NCI-H2196 treated with DMSO at 0.1 percent for 48 hours (cell line): ENCODE measurements around the gene DLGAP4.

Source experiments
- DNase-seq: peaks from one replicate; lab custom pipeline; 2025; ENCODE audit not compliant: unreplicated experiment; lab: John Stamatoyannopoulos, UW

DLGAP4 gene

GRCh38 chr20:36305602-36306551 lies at the start of gene DLGAP4:
TSS of gene DLGAP4 (plus strand) at chr20:36306339. CDS start at chr20:36431718, 125,379 bp downstream.
- no peak for DNase-seq

GRCh38 chr20:36259177-36260061 lies 46.7 kb upstream of the DLGAP4 start:
- no peak for DNase-seq

- DNase-seq: no peak
Observed at GRCh38 chr20:36260316-36260715, 45.8 kb upstream of the DLGAP4 start.

GRCh38 chr20:36261389-36262105 lies 44.6 kb upstream of the DLGAP4 start:
- DNase-seq: no peak

- no peak for DNase-seq
Observed at GRCh38 chr20:36262440-36262839, 43.7 kb upstream of the DLGAP4 start.

GRCh38 chr20:36264426-36265246 lies 41.5 kb upstream of the DLGAP4 start:
- DNase-seq: no peak

GRCh38 chr20:36266189-36266588 lies 40.0 kb upstream of the DLGAP4 start:
- DNase-seq: no peak

- no peak for DNase-seq
Observed at GRCh38 chr20:36267605-36268381, 38.3 kb upstream of the DLGAP4 start.

GRCh38 chr20:36268440-36269342 lies 37.4 kb upstream of the DLGAP4 start:
- DNase-seq: no peak

- no peak for DNase-seq
Observed at GRCh38 chr20:36269507-36269906, 36.6 kb upstream of the DLGAP4 start.

- no peak for DNase-seq
Observed at GRCh38 chr20:36270744-36271638, 35.1 kb upstream of the DLGAP4 start.

- no peak for DNase-seq
Observed at GRCh38 chr20:36271639-36272546, 34.2 kb upstream of the DLGAP4 start.

GRCh38 chr20:36272547-36273220 lies 33.5 kb upstream of the DLGAP4 start:
- DNase-seq: no peak

GRCh38 chr20:36273414-36274180 lies 32.5 kb upstream of the DLGAP4 start:
- no peak for DNase-seq

GRCh38 chr20:36274181-36274841 lies 31.8 kb upstream of the DLGAP4 start:
- no peak for DNase-seq
